ENCODE results near the gene IFT88. TPM values are rescaled to one million over a fixed set of nuclear protein-coding genes. Genes with fewer than 3 reads are reported as not detected.

IFT88 gene
- total RNA-seq, 1 experiment from 2014 or later = 5.2 TPM

GRCh38 chr13:20592606-20593005 is 25.6 kb downstream of the IFT88 start:
- Histone ChIP-seq H3K4me1 (ENCODE audit: insufficient read depth, low read length) (no peaks in the 10 kb centered on the region), H2BK120ac (ENCODE audit: low read depth, low read length, poor library complexity, severe bottlenecking) (no peak overlapping the region), H3K9ac (ENCODE audit: extremely low read depth, insufficient read length, low read length) (no peak overlapping the region), H3K4ac (ENCODE audit: low read depth, low read length) (no peak overlapping the region), H3K14ac (ENCODE audit: insufficient read depth, low read length) (no peak overlapping the region), H4K91ac (ENCODE audit: insufficient read length, low read depth, low read length) (no peak overlapping the region), H4K20me1 (ENCODE audit: control insufficient read depth, insufficient read depth, insufficient read length) (no peaks in the 10 kb centered on the region), H2AFZ (ENCODE audit: low read length) (no peak overlapping the region), H3T11ph (ENCODE audit: low read length) (no peak overlapping the region), H3K23me2 (ENCODE audit: insufficient read length, low read depth, low read length, poor library complexity, severe bottlenecking) (no peaks in the 10 kb centered on the region), H3K79me2 (ENCODE audit: insufficient read depth, low read length) (no peaks in the 10 kb centered on the region), H3K56ac (ENCODE audit: insufficient read length, low read depth, low read length) (no peak overlapping the region), H2BK5ac (ENCODE audit: insufficient read length, low read length) (no peak overlapping the region), H2BK20ac (ENCODE audit: low read depth, low read length, poor library complexity, severe bottlenecking) (no peak overlapping the region), H4K8ac (replicated peaks; ENCODE audit: insufficient read length, low read depth, low read length) (no peak overlapping the region), H2AK5ac (ENCODE audit: insufficient read length, low read length) (no peak overlapping the region), H2BK12ac (ENCODE audit: insufficient read length, low read depth, low read length) (no peak overlapping the region), H3K79me1 (ENCODE audit: insufficient read depth, low read depth, low read length, poor library complexity, severe bottlenecking) (no peaks in the 10 kb centered on the region), H3K27ac (ENCODE audit: insufficient read length, low read depth, low read length) (no peak overlapping the region), H3K27me3 (ENCODE audit: insufficient read depth, low read length) (no peaks in the 10 kb centered on the region), H3K4me2 (ENCODE audit: insufficient read depth, insufficient read length, low read length) (no peak overlapping the region), H3K23ac (ENCODE audit: insufficient read length, low read depth, low read length) (no peak overlapping the region), H2BK15ac (ENCODE audit: low read depth, low read length) (no peak overlapping the region), H4K5ac (ENCODE audit: insufficient read length, low read depth, low read length) (no peak overlapping the region), H3K9me3 (ENCODE audit: control insufficient read depth, low read depth, low read length) (no peaks in the 10 kb centered on the region), H3K18ac (ENCODE audit: insufficient read length, low read depth, low read length) (no peak overlapping the region)
- WGBS (ENCODE audit: extremely low coverage, insufficient read length, low lambda C conversion rate) = no CpG with 5 or more reads among the region's 4 CpGs
- no peaks in the 10 kb centered on the region for H3K9me3 Mint-ChIP-seq
- H3K4me3 Mint-ChIP-seq = no peak overlapping the region
- TF ChIP-seq CTCF (conservative IDR thresholded peaks at IDR 0.05) = no peak
- no peak overlapping the region for H3K27ac Mint-ChIP-seq
- no peaks in the 10 kb centered on the region for H3K4me1 Mint-ChIP-seq
- peaks cover 1 to 7% (median 2%) of the 10 kb centered on the region in 3 experiments; a peak in 3 of 7 replicates for H3K36me3 Mint-ChIP-seq (ENCODE audit: insufficient read depth in 1 of 3, low read depth in 3 of 3)
- DNase-seq = no peak
- no peaks in the 10 kb centered on the region for H3K27me3 Mint-ChIP-seq (ENCODE audit: low read depth)

Data from H9 (cell line).